22Rv1 (cell line): Measurements from ENCODE around the gene NT5C1B.

Experiments used
- ZFX ChIP-seq: fragments of 450-650 bp; IDR thresholded peaks from 2 replicates; pipeline ENCODE4 v1.6.1; 2017; ENCODE audit warnings: antibody characterized with exemption, borderline replicate concordance
- TF ChIP-seq, protein P1 (sequence below): fragments of 450-650 bp; IDR thresholded peaks from 2 replicates; pipeline ENCODE4 v1.5.1; 2017; ENCODE audit warnings: mild to moderate bottlenecking

DNA sequence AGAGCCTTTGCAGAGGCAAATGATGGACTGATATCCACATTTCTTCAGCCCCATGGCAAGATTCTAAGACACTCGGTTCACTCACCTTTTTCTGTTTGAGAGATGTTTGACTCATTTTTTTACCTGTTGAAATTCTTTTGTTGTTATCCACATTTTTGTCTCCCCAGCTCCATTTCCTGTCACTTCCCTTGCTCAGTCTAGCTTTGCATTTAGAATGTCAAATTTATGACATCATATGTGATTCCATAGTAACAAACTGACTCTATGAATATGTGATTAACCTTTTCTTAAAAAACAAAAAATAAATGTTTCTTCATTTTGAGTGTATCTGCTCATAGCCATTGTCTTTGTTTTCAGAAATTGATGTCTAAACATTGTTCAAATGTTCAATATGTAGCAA is at the start of gene NT5C1B:
- TF ChIP-seq, protein P1, sequence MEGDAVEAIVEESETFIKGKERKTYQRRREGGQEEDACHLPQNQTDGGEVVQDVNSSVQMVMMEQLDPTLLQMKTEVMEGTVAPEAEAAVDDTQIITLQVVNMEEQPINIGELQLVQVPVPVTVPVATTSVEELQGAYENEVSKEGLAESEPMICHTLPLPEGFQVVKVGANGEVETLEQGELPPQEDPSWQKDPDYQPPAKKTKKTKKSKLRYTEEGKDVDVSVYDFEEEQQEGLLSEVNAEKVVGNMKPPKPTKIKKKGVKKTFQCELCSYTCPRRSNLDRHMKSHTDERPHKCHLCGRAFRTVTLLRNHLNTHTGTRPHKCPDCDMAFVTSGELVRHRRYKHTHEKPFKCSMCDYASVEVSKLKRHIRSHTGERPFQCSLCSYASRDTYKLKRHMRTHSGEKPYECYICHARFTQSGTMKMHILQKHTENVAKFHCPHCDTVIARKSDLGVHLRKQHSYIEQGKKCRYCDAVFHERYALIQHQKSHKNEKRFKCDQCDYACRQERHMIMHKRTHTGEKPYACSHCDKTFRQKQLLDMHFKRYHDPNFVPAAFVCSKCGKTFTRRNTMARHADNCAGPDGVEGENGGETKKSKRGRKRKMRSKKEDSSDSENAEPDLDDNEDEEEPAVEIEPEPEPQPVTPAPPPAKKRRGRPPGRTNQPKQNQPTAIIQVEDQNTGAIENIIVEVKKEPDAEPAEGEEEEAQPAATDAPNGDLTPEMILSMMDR, result no peak
- no peak for TF ChIP-seq ZFX
